Coronary artery (tissue), 2 donors: ENCODE results near the gene RMND1.

ENCODE experiments used
- DNase-seq: peaks from one replicate; pipeline ENCODE4 v3.0.0-alpha.2; 2017; ENCODE audit warnings: low spot score
- H3K27ac ChIP-seq, 2 donors: fragments of 200-600 bp; sonication (generic); one replicate each; pipeline ENCODE4 v1.5.1; 2016 to 2019
- H3K4me3 ChIP-seq: fragments of 200-600 bp; sonication (generic); 2 replicates; pipeline ENCODE4 v1.5.1; 2016; ENCODE audit warnings: mild to moderate bottlenecking, moderate library complexity
- CTCF ChIP-seq: fragments of 200-600 bp; sonication (generic); IDR thresholded peaks from one replicate; pipeline ENCODE4 v1.5.1; 2019; ENCODE audit warnings: antibody characterized with exemption

Gene RMND1

GRCh38 chr6:151436300-151436699, 15.6 kb downstream of the RMND1 start:
- no peak for DNase-seq
- no peak for TF ChIP-seq CTCF
- H3K27ac ChIP-seq = peak overlapping the region; percentile 21 to 79
- peak overlapping the region; percentile 40 for H3K4me3 ChIP-seq

GRCh38 chr6:151434369-151434768, 17.6 kb downstream of the RMND1 start:
- no peak overlapping the region for H3K27ac ChIP-seq

GRCh38 chr6:151432651-151433050, 19.3 kb downstream of the RMND1 start:
- H3K27ac ChIP-seq = no peak overlapping the region
- no peak for TF ChIP-seq CTCF
- H3K4me3 ChIP-seq = no peak overlapping the region
- no peak for DNase-seq

More at GRCh38 chr6:151434369-151434768, 17.6 kb downstream of the RMND1 start:
- H3K4me3 ChIP-seq = no peak overlapping the region
- no peak for DNase-seq
- no peak for TF ChIP-seq CTCF

GRCh38 chr6:151431337-151431736, 20.6 kb downstream of the RMND1 start:
- no peak overlapping the region for H3K4me3 ChIP-seq
- H3K27ac ChIP-seq = no peak overlapping the region
- DNase-seq = no peak
- TF ChIP-seq CTCF = no peak

GRCh38 chr6:151430886-151431285, 21.0 kb downstream of the RMND1 start:
- TF ChIP-seq CTCF = no peak
- no peak for DNase-seq
- Histone ChIP-seq H3K27ac (no peak overlapping the region), H3K4me3 (no peak overlapping the region)

GRCh38 chr6:151428093-151428735, 23.7 kb downstream of the RMND1 start:
- Histone ChIP-seq H3K27ac (no peak overlapping the region), H3K4me3 (no peak overlapping the region)
- TF ChIP-seq CTCF = no peak
- DNase-seq = no peak

GRCh38 chr6:151425561-151425960, 26.4 kb downstream of the RMND1 start:
- TF ChIP-seq CTCF = no peak
- Histone ChIP-seq H3K4me3 (no peak overlapping the region), H3K27ac (no peak overlapping the region)
- DNase-seq = no peak
